ENCODE data around the gene CACHD1.

- TF ChIP-seq CTCF (IDR thresholded peaks at IDR 0.05; ENCODE audit: insufficient read depth, low read length, poor library complexity, severe bottlenecking) (no peak), EZH2phosphoT487 (conservative IDR thresholded peaks at IDR 0.05; ENCODE audit: low read length) (no peak)
These were observed 6.5 kb downstream of the CACHD1 start for GRCh38 chr1:64476251-64476952.

Data from SU-DHL-6 (cell line).